Fibroblast of skin of left biceps (primary cell): Measurements from ENCODE around the gene PCBD1.
"Not testable (repeated sequence)": the region's sequence is repeated elsewhere in the genome, so short reads cannot be mapped to it uniquely, and the experiment has no call there.

Experiments
- DNase-seq, 2 experiments: peaks; one replicate each; pipeline ENCODE4 v3.0.0-alpha.2; 2013; ENCODE audit warnings: low read depth in 2 of 2

Gene PCBD1

GRCh38 chr10:70887804-70888800 is at the start of gene PCBD1:
Gene PCBD1, minus strand, starts transcription at chr10:70888565. Its CDS starts 32 bp downstream, at chr10:70888533.
- DNase-seq, result peak in 1 of 2 experiments; percentile 28

DNA sequence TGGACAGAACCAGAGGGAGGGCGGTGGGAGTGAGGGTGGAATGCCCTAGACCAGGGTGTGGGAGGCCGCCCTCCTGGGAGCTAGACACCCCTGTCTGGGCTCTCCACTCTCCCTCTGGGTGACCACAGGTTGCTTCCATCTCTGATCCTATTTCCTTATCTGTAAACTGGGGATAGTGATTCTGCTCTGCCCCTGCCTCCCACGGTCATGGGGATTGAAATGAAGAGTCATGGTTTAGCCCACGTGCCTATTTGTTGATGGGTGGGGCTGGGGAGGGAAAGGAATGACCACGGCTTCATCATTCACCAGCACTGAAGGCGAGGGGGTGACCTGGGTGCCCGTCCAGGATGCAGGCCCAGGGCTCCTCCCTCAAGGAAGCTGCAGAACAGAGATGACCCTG is 49.3 kb upstream of the PCBD1 start:
- DNase-seq, result no peak

DNA sequence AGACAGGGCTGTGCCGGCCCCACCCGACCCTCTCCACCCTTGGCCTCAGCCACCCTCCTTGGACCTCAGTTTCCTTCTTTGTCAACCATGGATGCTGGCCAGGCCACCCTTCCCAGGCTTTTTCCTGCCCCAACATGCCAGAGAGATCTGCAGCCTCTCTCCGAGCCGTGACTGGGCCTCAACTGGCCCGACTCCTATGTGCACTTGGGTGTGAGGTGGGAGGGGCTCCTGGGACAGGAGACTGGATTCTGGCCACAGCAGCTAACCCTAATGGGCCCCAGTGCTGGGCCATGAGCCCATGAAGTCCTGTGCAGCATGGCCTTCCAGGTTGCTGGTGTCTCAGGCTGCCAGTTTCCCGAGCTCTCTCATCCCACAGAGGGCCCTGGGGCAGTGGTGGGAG is 47.7 kb upstream of the PCBD1 start:
- DNase-seq, result no peak

GRCh38 chr10:70935631-70936030 is 47.3 kb upstream of the PCBD1 start:
- DNase-seq, result no peak

GRCh38 chr10:70935125-70935625 is 46.8 kb upstream of the PCBD1 start:
- no peak for DNase-seq

DNA sequence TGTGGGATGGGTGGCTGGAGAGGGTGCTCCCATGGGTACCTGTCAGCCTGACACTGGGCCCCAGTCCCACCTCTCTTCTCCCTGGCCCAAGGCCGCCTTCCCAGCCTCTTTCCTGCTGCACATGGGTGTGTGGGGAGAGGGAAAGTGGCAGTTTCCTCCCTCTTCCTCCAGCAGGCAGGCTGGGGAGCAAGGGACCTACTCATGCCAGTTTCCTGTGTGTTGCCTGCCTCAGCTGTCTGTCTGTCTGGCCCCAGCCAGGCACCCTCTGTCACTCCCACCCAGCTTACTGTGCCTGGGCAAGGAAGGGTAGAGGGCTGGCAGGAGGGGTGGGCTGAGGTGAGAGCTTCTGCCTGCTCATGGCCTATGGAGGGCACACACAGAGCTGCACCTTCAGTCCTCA is 46.3 kb upstream of the PCBD1 start:
- DNase-seq, result no peak

- no peak for DNase-seq
These were observed 44.2 kb upstream of the PCBD1 start for GRCh38 chr10:70932392-70933196.

- no peak for DNase-seq
These were observed 42.9 kb upstream of the PCBD1 start for GRCh38 chr10:70931168-70931815.

DNA sequence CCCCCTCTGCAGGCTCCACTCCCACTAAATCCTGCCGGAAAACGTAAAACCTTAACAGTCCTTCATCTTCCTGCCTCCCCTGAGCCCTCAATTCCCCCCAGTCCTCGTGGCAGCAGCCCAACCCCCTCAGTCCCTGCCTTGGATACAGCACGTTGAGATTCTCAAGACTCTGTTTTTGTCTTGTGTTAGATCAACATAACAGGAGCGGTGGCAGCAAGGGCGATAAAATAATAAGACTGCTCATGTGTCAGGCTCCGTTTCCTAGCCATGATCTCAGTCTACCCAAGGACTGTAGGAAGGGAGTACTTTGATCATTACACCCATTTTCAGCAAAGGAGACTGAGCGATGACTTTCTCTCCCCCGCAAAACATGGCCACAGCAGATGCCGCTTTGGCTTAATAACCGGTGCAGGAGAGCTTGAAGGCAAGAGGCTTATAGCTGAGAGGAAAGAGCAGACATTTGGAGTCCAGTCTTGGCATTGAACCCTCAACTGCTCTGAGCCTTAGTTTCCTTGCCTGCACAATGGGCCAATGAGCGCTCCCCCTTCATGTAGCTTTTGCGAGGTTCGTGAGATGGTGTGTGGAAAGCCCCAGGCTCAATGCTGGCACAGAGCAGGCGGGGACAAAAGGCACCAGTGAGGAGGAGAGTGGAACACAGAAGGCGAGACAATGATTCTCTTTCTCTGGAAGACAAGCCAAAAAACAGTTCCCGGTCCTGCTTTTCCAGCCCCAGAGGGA is 42.1 kb upstream of the PCBD1 start:
- no peak for DNase-seq

GRCh38 chr10:70928140-70928539 is 39.8 kb upstream of the PCBD1 start:
- DNase-seq, result no peak

- no peak for DNase-seq
These were observed 39.0 kb upstream of the PCBD1 start for GRCh38 chr10:70927189-70927943.

- DNase-seq, result no peak
These were observed 38.0 kb upstream of the PCBD1 start for GRCh38 chr10:70926226-70927000.

- no peak for DNase-seq
These were observed 37.2 kb upstream of the PCBD1 start for GRCh38 chr10:70925377-70926225.

DNA sequence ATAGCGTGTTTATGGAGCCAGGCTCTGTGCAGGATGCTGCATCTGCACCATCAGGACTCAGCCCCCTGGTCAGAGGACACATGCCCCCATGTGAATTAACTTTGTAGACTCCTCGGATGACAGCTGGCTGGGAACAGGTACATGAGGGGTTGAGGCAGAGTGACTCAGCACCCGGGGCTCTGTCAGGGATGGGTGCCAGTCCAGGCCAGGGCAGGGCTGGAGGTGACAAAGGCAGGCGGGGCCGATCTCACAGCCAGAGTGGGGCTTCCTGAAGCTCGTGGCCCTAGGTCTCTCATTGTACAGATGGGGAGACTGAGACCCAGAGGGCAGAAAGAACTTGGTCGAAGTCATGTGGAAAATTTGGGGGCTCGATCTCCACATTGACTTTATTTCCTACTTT is 35.3 kb upstream of the PCBD1 start:
- DNase-seq, result no peak

DNA sequence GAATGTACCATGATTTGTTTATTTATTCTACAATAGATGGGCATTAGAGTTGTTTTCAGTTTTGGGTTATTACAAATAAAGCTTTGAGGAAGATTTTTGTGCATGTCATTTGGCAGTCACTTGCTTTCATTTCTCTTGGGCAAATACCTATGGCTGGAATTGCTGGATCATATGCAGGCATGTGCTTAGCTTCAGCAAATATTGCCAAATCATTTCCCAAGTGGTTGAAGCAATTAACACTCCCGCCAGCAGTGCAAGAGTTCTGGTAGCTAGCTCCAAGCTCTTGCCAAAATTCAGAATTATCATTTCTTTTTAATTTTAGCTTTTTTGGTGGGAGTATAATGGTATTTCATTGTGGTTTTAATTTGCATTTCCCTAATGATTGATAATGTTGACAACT is 32.9 kb upstream of the PCBD1 start:
- DNase-seq, result no peak

GRCh38 chr10:70920519-70920918 is 32.2 kb upstream of the PCBD1 start:
- DNase-seq, result no peak

DNA sequence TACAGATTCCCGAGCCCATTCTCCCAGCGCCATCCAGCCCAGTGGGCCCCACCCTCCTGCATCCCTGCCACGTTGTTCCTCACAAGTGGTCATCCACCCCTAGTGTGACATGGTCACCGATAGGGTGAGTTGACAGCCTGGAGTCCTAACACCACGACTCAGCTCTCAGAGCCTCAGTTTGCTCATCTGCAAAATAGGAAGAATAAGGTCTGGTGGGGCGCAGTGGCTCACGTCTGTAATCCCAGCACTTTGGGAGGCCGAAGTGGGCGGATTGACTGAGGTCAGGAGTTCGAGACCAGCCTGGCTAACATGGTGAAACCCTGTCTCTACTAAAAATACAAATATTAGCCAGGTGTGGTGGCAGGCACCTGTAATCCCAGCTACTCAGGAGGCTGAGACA is 31.5 kb upstream of the PCBD1 start:
- DNase-seq, result not testable (repeated sequence)

GRCh38 chr10:70918851-70919530 is 30.6 kb upstream of the PCBD1 start:
- no peak for DNase-seq
